WTC11 (cell line): ENCODE measurements around the gene ZSWIM4. TPM values are rescaled to one million over a fixed set of nuclear protein-coding genes. Genes with fewer than 3 reads are reported as not detected.

Experiments used
- ELF4 ChIP-seq: sonication (generic); formaldehyde crosslinking; IDR thresholded peaks from 2 replicates; pipeline ENCODE4 v1.8.1; 2022; ENCODE audit warnings: low read depth, mild to moderate bottlenecking, moderate library complexity, missing genetic modification reagents
- ETV6 ChIP-seq: sonication (generic); formaldehyde crosslinking; IDR thresholded peaks from 2 replicates; pipeline ENCODE4 v1.8.1; 2022; ENCODE audit warnings: mild to moderate bottlenecking, missing genetic modification reagents
- FOXK1 ChIP-seq: sonication (generic); formaldehyde crosslinking; IDR thresholded peaks from 2 replicates; pipeline ENCODE4 v1.8.0; 2022; ENCODE audit warnings: mild to moderate bottlenecking, moderate library complexity, missing genetic modification reagents
- GABPB1 ChIP-seq: sonication (generic); formaldehyde crosslinking; IDR thresholded peaks from 2 replicates; pipeline ENCODE4 v1.8.1; 2023; ENCODE audit warnings: mild to moderate bottlenecking, missing genetic modification reagents
- GRHL2 ChIP-seq: fragments of 250-450 bp; sonication (Bioruptor Pico); IDR thresholded peaks from 2 replicates; pipeline ENCODE4 v1.8.0; 2022; ENCODE audit warnings: mild to moderate bottlenecking, moderate library complexity; ENCODE audit not compliant: insufficient replicate concordance, severe bottlenecking
- MXD4 ChIP-seq: fragments of 250-450 bp; sonication (Bioruptor Pico); IDR thresholded peaks from 2 replicates; pipeline ENCODE4 v1.8.0; 2021; ENCODE audit warnings: mild to moderate bottlenecking, moderate library complexity, borderline replicate concordance
- PREB ChIP-seq: sonication (generic); formaldehyde crosslinking; IDR thresholded peaks from 2 replicates; pipeline ENCODE4 v1.8.1; 2022; ENCODE audit warnings: mild to moderate bottlenecking, missing genetic modification reagents, moderate library complexity, borderline replicate concordance
- RELA ChIP-seq: sonication (generic); formaldehyde crosslinking; IDR thresholded peaks from 2 replicates; pipeline ENCODE4 v1.8.1; 2022; ENCODE audit warnings: missing genetic modification reagents, mild to moderate bottlenecking, borderline replicate concordance
- STAT6 ChIP-seq: sonication (generic); formaldehyde crosslinking; conservative IDR thresholded peaks from 2 replicates; pipeline ENCODE4 v1.8.1; 2023; ENCODE audit warnings: mild to moderate bottlenecking, low read depth, missing genetic modification reagents, moderate library complexity
- TEAD1 ChIP-seq: sonication (generic); formaldehyde crosslinking; IDR thresholded peaks from 2 replicates; pipeline ENCODE4 v1.8.0; 2022; ENCODE audit warnings: mild to moderate bottlenecking, missing genetic modification reagents
- TEAD4 ChIP-seq: sonication (generic); formaldehyde crosslinking; IDR thresholded peaks from 2 replicates; pipeline ENCODE4 v1.8.0; 2022; ENCODE audit warnings: mild to moderate bottlenecking, missing genetic modification reagents
- TP53 ChIP-seq: sonication (generic); formaldehyde crosslinking; IDR thresholded peaks from 2 replicates; pipeline ENCODE4 v1.8.1; 2023; ENCODE audit warnings: mild to moderate bottlenecking, missing genetic modification reagents
- ZNF416 ChIP-seq: fragments of 250-450 bp; sonication (Bioruptor Pico); IDR thresholded peaks from 2 replicates; pipeline ENCODE4 v1.9.0; 2021; ENCODE audit warnings: mild to moderate bottlenecking, inconsistent platforms
- ZNF532 ChIP-seq: fragments of 250-450 bp; sonication (Bioruptor Pico); IDR thresholded peaks from 2 replicates; pipeline ENCODE4 v1.9.0; 2021; ENCODE audit warnings: mild to moderate bottlenecking, borderline replicate concordance
- total RNA-seq: library from RNA; stranded (reverse); gene quantifications from 3 replicates; pipeline ENCODE4 v1.2.3, GENCODE V29; 2021
- TF ChIP-seq, protein P1 (sequence below): sonication (generic); formaldehyde crosslinking; IDR thresholded peaks from 2 replicates; pipeline ENCODE4 v1.8.1; 2023; ENCODE audit warnings: mild to moderate bottlenecking, missing genetic modification reagents
- TF ChIP-seq, protein P2 (sequence below): sonication (generic); formaldehyde crosslinking; IDR thresholded peaks from 2 replicates; pipeline ENCODE4 v1.8.1; 2023; ENCODE audit warnings: mild to moderate bottlenecking, missing genetic modification reagents, moderate library complexity
- TF ChIP-seq, protein P3 (sequence below): sonication (generic); formaldehyde crosslinking; conservative IDR thresholded peaks from 2 replicates; pipeline ENCODE4 v1.8.1; 2022; ENCODE audit warnings: mild to moderate bottlenecking, missing genetic modification reagents
- TF ChIP-seq, protein P4 (sequence below): fragments of 250-450 bp; sonication (Bioruptor Pico); IDR thresholded peaks from 2 replicates; pipeline ENCODE4 v1.9.0; 2021; ENCODE audit warnings: mild to moderate bottlenecking
- TF ChIP-seq, protein P5 (sequence below): fragments of 250-450 bp; sonication (Bioruptor Pico); conservative IDR thresholded peaks from 2 replicates; pipeline ENCODE4 v1.9.0; 2021; ENCODE audit warnings: mild to moderate bottlenecking

The ZSWIM4 gene
- total RNA-seq, 1 experiment from 2014 or later = 33.4 TPM

DNA sequence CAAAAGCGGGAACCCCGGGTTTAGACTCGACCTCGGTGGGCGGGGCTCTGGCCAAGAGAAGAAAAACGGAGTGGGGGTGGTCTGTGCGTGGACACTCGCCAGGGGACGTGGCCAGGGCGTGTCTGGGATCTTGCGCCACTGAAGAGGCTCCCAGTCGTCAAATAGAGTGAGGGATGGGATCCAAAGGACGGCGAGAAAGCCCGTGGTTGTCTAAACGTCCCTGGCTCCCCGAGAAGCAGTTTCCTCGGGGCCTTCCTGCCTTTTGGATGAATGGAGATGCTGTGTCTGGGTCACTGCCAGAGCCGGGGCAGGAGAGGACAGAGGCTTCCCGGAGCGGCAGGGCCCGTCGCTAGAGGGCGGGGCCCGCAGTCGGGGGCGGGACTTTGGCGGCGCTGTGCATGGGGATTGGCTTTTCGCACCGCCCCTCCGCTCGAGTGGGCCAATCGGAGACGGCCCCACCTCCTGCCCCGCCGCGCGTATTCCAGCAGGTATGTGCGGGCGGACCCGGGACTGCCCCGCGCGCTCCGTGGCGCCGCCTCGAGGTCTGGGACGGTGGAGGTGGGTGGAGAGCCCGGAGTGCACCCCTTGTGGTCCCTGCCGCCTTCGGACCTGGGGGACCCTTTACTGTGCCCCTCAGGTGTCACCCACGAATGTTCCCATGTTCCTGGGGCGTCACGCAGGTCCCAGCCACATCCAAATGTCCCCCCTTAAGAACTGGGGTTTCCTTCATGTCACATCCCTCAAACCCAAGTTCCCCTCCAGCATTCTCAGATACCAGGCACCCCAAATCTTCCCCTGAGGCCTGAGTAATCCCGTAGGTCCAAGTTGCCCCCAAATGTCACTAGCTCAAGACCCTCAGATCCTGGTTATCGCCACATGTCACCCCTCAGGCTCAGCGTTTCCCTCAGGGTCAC lies 38.3 kb downstream of the ZSWIM4 start (continued):
- TF ChIP-seq, protein P1, sequence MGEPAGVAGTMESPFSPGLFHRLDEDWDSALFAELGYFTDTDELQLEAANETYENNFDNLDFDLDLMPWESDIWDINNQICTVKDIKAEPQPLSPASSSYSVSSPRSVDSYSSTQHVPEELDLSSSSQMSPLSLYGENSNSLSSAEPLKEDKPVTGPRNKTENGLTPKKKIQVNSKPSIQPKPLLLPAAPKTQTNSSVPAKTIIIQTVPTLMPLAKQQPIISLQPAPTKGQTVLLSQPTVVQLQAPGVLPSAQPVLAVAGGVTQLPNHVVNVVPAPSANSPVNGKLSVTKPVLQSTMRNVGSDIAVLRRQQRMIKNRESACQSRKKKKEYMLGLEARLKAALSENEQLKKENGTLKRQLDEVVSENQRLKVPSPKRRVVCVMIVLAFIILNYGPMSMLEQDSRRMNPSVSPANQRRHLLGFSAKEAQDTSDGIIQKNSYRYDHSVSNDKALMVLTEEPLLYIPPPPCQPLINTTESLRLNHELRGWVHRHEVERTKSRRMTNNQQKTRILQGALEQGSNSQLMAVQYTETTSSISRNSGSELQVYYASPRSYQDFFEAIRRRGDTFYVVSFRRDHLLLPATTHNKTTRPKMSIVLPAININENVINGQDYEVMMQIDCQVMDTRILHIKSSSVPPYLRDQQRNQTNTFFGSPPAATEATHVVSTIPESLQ (CRISPR knock-in tag) = no peak
- TF ChIP-seq ZNF532 (CRISPR knock-in tag) (no peak), TEAD4 (CRISPR knock-in tag) (no peak), FOXK1 (CRISPR knock-in tag) (no peak), RELA (CRISPR knock-in tag) (no peak), GABPB1 (CRISPR knock-in tag) (no peak), MXD4 (CRISPR knock-in tag) (no peak), TP53 (CRISPR knock-in tag) (no peak), ZNF416 (CRISPR knock-in tag) (no peak), ELF4 (CRISPR knock-in tag) (no peak), ETV6 (CRISPR knock-in tag) (0 out of 2 replicates have a peak, but pooled peaks have one; percentile 6), PREB (CRISPR knock-in tag) (no peak), TEAD1 (CRISPR knock-in tag) (peak; percentile 20; the same call in 1 of the 2 replicates), GRHL2 (CRISPR knock-in tag) (no peak), STAT6 (no peak)
- TF ChIP-seq, protein P2, sequence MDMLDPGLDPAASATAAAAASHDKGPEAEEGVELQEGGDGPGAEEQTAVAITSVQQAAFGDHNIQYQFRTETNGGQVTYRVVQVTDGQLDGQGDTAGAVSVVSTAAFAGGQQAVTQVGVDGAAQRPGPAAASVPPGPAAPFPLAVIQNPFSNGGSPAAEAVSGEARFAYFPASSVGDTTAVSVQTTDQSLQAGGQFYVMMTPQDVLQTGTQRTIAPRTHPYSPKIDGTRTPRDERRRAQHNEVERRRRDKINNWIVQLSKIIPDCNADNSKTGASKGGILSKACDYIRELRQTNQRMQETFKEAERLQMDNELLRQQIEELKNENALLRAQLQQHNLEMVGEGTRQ (CRISPR knock-in tag) = no peak
- TF ChIP-seq, protein P3, sequence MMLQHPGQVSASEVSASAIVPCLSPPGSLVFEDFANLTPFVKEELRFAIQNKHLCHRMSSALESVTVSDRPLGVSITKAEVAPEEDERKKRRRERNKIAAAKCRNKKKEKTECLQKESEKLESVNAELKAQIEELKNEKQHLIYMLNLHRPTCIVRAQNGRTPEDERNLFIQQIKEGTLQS (CRISPR knock-in tag) = no peak
- TF ChIP-seq, protein P4, sequence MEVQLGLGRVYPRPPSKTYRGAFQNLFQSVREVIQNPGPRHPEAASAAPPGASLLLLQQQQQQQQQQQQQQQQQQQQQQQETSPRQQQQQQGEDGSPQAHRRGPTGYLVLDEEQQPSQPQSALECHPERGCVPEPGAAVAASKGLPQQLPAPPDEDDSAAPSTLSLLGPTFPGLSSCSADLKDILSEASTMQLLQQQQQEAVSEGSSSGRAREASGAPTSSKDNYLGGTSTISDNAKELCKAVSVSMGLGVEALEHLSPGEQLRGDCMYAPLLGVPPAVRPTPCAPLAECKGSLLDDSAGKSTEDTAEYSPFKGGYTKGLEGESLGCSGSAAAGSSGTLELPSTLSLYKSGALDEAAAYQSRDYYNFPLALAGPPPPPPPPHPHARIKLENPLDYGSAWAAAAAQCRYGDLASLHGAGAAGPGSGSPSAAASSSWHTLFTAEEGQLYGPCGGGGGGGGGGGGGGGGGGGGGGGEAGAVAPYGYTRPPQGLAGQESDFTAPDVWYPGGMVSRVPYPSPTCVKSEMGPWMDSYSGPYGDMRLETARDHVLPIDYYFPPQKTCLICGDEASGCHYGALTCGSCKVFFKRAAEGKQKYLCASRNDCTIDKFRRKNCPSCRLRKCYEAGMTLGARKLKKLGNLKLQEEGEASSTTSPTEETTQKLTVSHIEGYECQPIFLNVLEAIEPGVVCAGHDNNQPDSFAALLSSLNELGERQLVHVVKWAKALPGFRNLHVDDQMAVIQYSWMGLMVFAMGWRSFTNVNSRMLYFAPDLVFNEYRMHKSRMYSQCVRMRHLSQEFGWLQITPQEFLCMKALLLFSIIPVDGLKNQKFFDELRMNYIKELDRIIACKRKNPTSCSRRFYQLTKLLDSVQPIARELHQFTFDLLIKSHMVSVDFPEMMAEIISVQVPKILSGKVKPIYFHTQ (CRISPR knock-in tag) = 0 out of 2 replicates have a peak, but pooled peaks have one; percentile 25
- TF ChIP-seq, protein P5, sequence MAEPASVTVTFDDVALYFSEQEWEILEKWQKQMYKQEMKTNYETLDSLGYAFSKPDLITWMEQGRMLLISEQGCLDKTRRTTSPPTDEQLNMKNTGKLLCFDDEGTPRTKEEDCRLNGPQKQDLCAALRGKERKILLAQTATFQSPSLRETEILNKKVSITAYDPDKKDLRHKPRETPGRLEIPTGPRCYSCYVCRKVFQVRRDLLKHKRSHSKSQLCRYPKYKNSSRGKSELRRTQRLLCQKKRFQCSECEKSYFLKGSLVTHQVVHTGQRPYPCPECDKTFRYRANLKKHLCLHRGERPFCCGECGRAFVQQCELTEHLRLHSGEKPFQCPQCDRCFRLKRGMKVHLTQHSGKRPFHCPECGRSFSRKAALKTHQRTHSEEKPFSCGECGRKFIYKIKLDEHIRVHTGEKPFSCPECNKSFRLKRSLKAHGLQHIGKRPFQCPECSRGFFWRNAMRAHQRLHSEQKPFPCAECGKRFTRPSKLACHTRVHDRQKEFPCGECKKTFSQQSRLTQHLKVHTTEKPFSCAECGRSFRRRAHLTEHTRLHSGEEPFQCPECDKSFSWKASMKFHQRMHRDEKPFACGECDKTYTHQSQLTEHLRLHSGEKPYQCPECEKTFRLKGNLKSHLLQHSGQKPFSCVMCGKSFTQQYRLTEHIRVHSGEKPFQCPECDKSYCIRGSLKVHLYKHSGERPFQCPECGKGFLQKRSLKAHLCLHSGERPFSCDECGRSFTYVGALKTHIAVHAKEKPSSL (CRISPR knock-in tag) = no peak
